GM12878 (cell line): ENCODE measurements around the gene RBMX. TPM values are rescaled to one million over a fixed set of nuclear protein-coding genes. Genes with fewer than 3 reads are reported as not detected.

Experiments
- ATAC-seq: fragments of 200-7000 bp; cut with Tn5 transposase; 3 replicates; pipeline ENCODE4 v1.9.1; 2020; ENCODE audit warnings: mild to moderate bottlenecking, moderate library complexity
- BruUV-seq: library from RNA; stranded (reverse); fragments of 400-500 nt; replicated peaks from 2 replicates; lab custom pipeline; 2021; lab: Mats Ljungman, UMichigan
- CTCF ChIA-PET: fragments of 300-600 bp; sonication (Branson Sonifier 250); formaldehyde crosslinking; extraction: SDS; loops from one replicate; lab custom pipeline; 2021; ENCODE audit warnings: inconsistent platforms; lab: Yijun Ruan, JAX
- POLR2A ChIA-PET: fragments of 350-600 bp; formaldehyde crosslinking; extraction: SDS; loops from one replicate; lab custom pipeline; 2021; ENCODE audit warnings: inconsistent platforms; lab: Charles Lee
- RAD21 ChIA-PET: fragments of 300-600 bp; sonication (Branson Sonifier 250); formaldehyde crosslinking; loops from one replicate; lab custom pipeline; 2023; ENCODE audit warnings: antibody characterized with exemption; ENCODE audit not compliant: unreplicated experiment; lab: Charles Lee
- SMC1A ChIA-PET: fragments of 300-600 bp; sonication (Branson Sonifier 250); formaldehyde crosslinking; loops from one replicate; lab custom pipeline; 2023; ENCODE audit not compliant: unreplicated experiment, uncharacterized antibody; lab: Charles Lee
- DNase-seq: peaks from one replicate; pipeline ENCODE4 v3.0.0-alpha.2; 2011; ENCODE audit warnings: low read depth, low spot score
- FAIRE-seq: peaks from 3 replicates; lab custom pipeline; 2011; peaks lifted over from hg19 to GRCh38; lab: Jason Lieb, UNC
- H2AFZ ChIP-seq: 2 replicates; pipeline ENCODE4 v1.6.0; 2011; ENCODE audit warnings: low read depth, low read length, control low read depth; ENCODE audit not compliant: control insufficient read depth
- H3K27ac ChIP-seq: 2 replicates; pipeline ENCODE4 v1.5.1; 2011; ENCODE audit warnings: control low read depth; ENCODE audit not compliant: control insufficient read depth, insufficient read depth
- H3K27me3 ChIP-seq, 2 experiments: replicated peaks in 1 of 2; 2 replicates each; pipeline versions ENCODE4 v1.6.0 to v1.6.1; 2011; ENCODE audit warnings: low read length in 1 of 2; ENCODE audit not compliant: control insufficient read depth in 2 of 2, insufficient read depth in 2 of 2
- H3K36me3 ChIP-seq, 2 experiments: 2 replicates each; pipeline ENCODE4 v1.5.1; 2011; ENCODE audit warnings: low read length in 1 of 2; ENCODE audit not compliant: control insufficient read depth in 2 of 2, insufficient read depth in 2 of 2
- H3K4me1 ChIP-seq: 2 replicates; pipeline ENCODE4 v1.6.1; 2011; ENCODE audit warnings: mild to moderate bottlenecking, low read length, moderate library complexity, mixed read lengths; ENCODE audit not compliant: control insufficient read depth, insufficient read depth
- H3K4me2 ChIP-seq: 2 replicates; pipeline ENCODE4 v1.6.0; 2011; ENCODE audit warnings: control low read depth; ENCODE audit not compliant: control insufficient read depth, insufficient read depth
- H3K4me3 ChIP-seq: fragments of 200-600 bp; sonication (generic); 2 replicates; pipeline ENCODE4 v1.5.1; 2016
- H3K79me2 ChIP-seq: 2 replicates; pipeline ENCODE4 v1.6.0; 2011; ENCODE audit warnings: low read length; ENCODE audit not compliant: control insufficient read depth, insufficient read depth
- H3K9ac ChIP-seq: 2 replicates; pipeline ENCODE4 v1.8.0; 2011; ENCODE audit warnings: low read length, control low read depth, mixed read lengths; ENCODE audit not compliant: control insufficient read depth, insufficient read depth
- H3K9me3 ChIP-seq: replicated peaks from 3 replicates; pipeline ENCODE4 v1.5.1; 2011; ENCODE audit warnings: mild to moderate bottlenecking, low read length; ENCODE audit not compliant: control insufficient read depth, insufficient read depth
- H4K20me1 ChIP-seq: 2 replicates; pipeline ENCODE4 v1.6.0; 2011; ENCODE audit not compliant: control insufficient read depth, insufficient read depth
- CBFB ChIP-seq: IDR thresholded peaks from 2 replicates; pipeline ENCODE4 v1.6.1; 2016; ENCODE audit warnings: antibody characterized with exemption, low read depth
- FOXK2 ChIP-seq: fragments of 450-650 bp; IDR thresholded peaks from 2 replicates; pipeline ENCODE4 v1.6.1; 2017; ENCODE audit warnings: mild to moderate bottlenecking, moderate library complexity
- HCFC1 ChIP-seq: fragments of 150-350 bp; IDR thresholded peaks from 2 replicates; pipeline ENCODE4 v1.6.1; 2014; ENCODE audit warnings: low read length
- HSF1 ChIP-seq: fragments of 150-350 bp; IDR thresholded peaks from 2 replicates; pipeline ENCODE4 v1.6.1; 2014; ENCODE audit warnings: mild to moderate bottlenecking, low read depth, low read length
- NFIC ChIP-seq: IDR thresholded peaks from 2 replicates; pipeline ENCODE4 v1.6.1; 2012; ENCODE audit warnings: low read depth, mild to moderate bottlenecking, inconsistent platforms, low read length, moderate library complexity
- PAX5 ChIP-seq: IDR thresholded peaks from 2 replicates; pipeline ENCODE4 v1.6.1; 2011; ENCODE audit warnings: low read depth, low read length, borderline replicate concordance
- RUNX3 ChIP-seq: IDR thresholded peaks from 2 replicates; pipeline ENCODE4 v1.6.1; 2012; ENCODE audit warnings: low read length, inconsistent platforms
- SMC3 ChIP-seq: IDR thresholded peaks from 2 replicates; pipeline ENCODE4 v1.6.1; 2011; ENCODE audit warnings: low read length, improper control_type of control experiment, borderline replicate concordance
- ZNF687 ChIP-seq: fragments of 450-650 bp; IDR thresholded peaks from 2 replicates; pipeline ENCODE4 v1.6.1; 2017; ENCODE audit warnings: mild to moderate bottlenecking, moderate library complexity
- WGBS: methylation state at CpG from one replicate; pipeline ENCODE4 v1.1.6; 2016; ENCODE audit warnings: low lambda C conversion rate; ENCODE audit not compliant: insufficient replicate concordance, insufficient coverage; ENCODE audit errors: missing lambda C conversion rate; 5-methylcytosine and 5-hydroxymethylcytosine counted together
- in situ Hi-C: fragments of 300-500 bp; cut with MboI; formaldehyde crosslinking; loops from 9 replicates; pipeline ENCODE4 v1.14.3; 2018; ENCODE audit warnings: mixed read lengths
- intact Hi-C: fragments of 100-400 bp; cut with micrococcal nuclease; formaldehyde crosslinking; loops from one replicate; pipeline ENCODE4 v1.14.2; 2022; ENCODE audit not compliant: unreplicated experiment
- polyA plus RNA-seq, 11 experiments: library from polyadenylated mRNA; depleted of rRNA in 4 of 11; unstranded in 6 of 11; stranded (reverse) in 5 of 11; fragments of >200 nt; fragmentation: Nextera tagmentation in 4 of 11; fragmentation: Illumina TruSeq in 1 of 11; extraction: Ambion mirVana in 4 of 11; extraction: Trizol in 1 of 11; gene quantifications; 1 replicate in 1 of 11; 2 replicates in 10 of 11; pipeline versions ENCODE4 v1.2.1 to v1.2.3, GENCODE V29; 2011 to 2016; ENCODE audit warnings: inconsistent platforms in 2 of 11, missing spikeins in 2 of 11, low read depth in 1 of 11
- total RNA-seq, 4 experiments: library from RNA; depleted of rRNA in 3 of 4; stranded (reverse); fragments of >200 nt in 3 of 4; fragmentation: Illumina TruSeq in 1 of 4; extraction: Trizol in 1 of 4; gene quantifications; 2 replicates each; pipeline versions ENCODE4 v1.2.1 to v1.2.3, GENCODE V29; 2013 to 2021
- TF ChIP-seq, protein P1 (sequence below): fragments of 450-650 bp; formaldehyde crosslinking; IDR thresholded peaks from 2 replicates; pipeline ENCODE4 v1.4.0; 2022; ENCODE audit warnings: mild to moderate bottlenecking, moderate library complexity

Gene RBMX
- total and polyA plus RNA-seq, 10 of the 15 experiments (the other 5 are each of a cell fraction or from before 2014, with no cell fraction given) = 252 to 427 (median 288) TPM

DNA sequence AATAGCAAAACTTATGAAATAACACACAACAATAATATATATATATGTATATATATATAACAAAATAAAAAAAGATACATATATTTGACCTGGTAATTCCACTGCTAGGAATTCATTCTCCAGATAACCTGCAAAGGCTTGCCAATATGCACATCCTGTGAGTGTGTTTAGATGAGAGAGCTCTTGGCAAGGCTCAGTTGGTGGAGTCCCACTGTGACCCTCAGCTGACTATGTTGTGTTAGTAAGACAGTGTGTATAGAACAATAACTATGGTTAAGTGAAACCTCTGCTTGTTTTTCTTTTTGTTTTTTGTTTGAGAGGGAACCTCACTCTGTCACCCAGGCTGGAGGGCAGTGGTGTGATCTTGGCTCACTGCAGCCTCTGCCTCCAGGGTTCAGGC lies 39.5 kb upstream of the RBMX start (continued):
- no peak for TF ChIP-seq ZNF687
- no peak for TF ChIP-seq SMC3
- TF ChIP-seq NFIC = no peak

DNA sequence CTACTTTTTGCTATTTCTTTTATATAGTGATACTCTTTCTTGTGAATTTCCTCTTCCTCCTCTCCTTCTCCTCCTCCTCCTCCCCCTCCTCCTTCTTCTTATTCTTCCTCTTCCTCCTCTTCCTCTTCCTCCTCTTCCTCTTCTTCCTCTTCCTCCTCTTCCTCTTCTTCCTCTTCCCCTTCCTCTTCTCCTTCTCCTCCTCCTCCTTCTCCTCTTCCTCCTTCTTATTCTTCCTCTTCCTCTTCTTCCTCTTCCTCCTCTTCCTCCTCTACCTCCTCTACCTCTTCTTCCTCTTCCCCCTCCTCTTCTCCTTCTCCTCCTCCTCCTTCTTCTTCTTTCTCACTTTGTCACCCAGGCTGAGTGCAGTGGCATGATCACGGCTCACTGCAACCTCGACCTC lies 36.3 kb upstream of the RBMX start:
- no peak for DNase-seq
- Histone ChIP-seq H3K9me3 (no peaks in the 10 kb centered on the region; the same call in 2 of the 3 replicates), H3K27ac (no peak overlapping the region), H3K27me3 (no peaks in the 10 kb centered on the region), H3K36me3 (no peaks in the 10 kb centered on the region), H3K4me3 (no peak overlapping the region), H3K4me2 (no peak overlapping the region), H3K9ac (no peak overlapping the region), H3K4me1 (no peaks in the 10 kb centered on the region), H2AFZ (no peak overlapping the region), H3K79me2 (no peaks in the 10 kb centered on the region), H4K20me1 (no peaks in the 10 kb centered on the region)
- ChIA-PET RAD21 (no interaction called here), SMC1A (no interaction called here), CTCF (no interaction called here), POLR2A (interaction anchor here (0.7 kb wide), 1 partner anchor 36 kb away, joined by 8 read pairs; no protein-coding TSS in a partner anchor)
- no peak for FAIRE-seq
- 76% methylated on average over 2 of the region's 2 CpGs for WGBS
- ATAC-seq = no peak
- no TSS peak for BruUV-seq
- in situ Hi-C loops = no loop called here
- intact Hi-C loops = no loop called here
- no peak for TF ChIP-seq CBFB
- TF ChIP-seq FOXK2 = no peak
- TF ChIP-seq HSF1 = no peak
- TF ChIP-seq RUNX3 = no peak
- no peak for TF ChIP-seq PAX5
- TF ChIP-seq HCFC1 = no peak
- TF ChIP-seq ZNF687 = no peak
- TF ChIP-seq, protein P1, sequence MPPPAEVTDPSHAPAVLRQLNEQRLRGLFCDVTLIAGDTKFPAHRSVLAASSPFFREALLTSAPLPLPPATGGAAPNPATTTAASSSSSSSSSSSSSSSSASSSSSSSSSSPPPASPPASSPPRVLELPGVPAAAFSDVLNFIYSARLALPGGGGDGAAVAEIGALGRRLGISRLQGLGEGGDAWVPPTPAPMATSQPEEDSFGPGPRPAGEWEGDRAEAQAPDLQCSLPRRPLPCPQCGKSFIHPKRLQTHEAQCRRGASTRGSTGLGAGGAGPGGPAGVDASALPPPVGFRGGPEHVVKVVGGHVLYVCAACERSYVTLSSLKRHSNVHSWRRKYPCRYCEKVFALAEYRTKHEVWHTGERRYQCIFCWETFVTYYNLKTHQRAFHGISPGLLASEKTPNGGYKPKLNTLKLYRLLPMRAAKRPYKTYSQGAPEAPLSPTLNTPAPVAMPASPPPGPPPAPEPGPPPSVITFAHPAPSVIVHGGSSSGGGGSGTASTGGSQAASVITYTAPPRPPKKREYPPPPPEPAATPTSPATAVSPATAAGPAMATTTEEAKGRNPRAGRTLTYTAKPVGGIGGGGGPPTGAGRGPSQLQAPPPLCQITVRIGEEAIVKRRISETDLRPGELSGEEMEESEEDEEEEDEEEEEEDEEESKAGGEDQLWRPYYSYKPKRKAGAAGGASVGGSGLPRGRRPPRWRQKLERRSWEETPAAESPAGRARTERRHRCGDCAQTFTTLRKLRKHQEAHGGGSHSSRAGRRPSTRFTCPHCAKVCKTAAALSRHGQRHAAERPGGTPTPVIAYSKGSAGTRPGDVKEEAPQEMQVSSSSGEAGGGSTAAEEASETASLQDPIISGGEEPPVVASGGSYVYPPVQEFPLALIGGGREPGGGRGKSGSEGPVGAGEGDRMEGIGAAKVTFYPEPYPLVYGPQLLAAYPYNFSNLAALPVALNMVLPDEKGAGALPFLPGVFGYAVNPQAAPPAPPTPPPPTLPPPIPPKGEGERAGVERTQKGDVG (CRISPR knock-in tag) = no peak
